Stimulated activated CD8-positive, alpha-beta memory T cell treated with anti-CD3 and anti-CD28 coated beads, Interleukin-12 subunit alpha, Interleukin-12 subunit beta, amount 100 ng/mL, for 1 hour (primary cell): ENCODE data around the gene TMUB1.
A peak's percentile ranks its signal among the peaks of the same experiment; 100 is the strongest.

Experiments
- DNase-seq: peaks from one replicate; pipeline ENCODE4 v3.0.0-alpha.2; 2020; ENCODE audit warnings: low read depth

The TMUB1 gene

DNA sequence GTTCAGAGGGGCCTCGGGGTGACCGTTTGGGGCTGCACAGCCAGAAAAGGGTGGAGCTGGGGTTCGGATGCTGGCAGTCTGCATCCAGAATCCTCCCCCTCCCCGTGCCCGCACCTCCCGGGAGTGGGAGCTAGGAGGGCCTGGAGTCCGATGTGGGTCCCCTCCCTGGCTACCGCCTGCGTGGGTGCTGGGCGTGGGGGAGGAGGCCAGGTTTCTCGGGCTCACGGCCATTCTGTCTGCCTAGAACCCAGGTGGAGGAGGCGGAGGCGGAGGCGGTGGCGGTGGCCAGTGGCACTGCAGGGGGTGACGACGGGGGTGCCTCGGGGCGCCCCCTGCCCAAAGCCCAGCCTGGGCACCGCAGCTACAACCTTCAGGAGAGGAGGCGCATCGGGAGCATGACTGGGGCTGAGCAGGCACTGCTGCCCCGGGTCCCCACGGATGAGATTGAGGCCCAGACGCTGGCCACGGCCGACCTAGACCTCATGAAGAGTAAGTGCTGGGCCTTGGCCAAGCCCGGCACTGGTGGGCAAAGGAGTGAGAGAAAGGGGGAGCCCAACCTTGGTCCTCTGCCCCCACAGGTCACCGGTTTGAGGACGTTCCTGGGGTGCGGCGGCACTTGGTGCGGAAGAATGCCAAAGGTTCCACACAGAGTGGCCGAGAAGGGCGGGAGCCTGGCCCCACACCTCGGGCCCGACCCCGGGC is 16.9 kb downstream of the TMUB1 start:
- no peak for DNase-seq

DNA sequence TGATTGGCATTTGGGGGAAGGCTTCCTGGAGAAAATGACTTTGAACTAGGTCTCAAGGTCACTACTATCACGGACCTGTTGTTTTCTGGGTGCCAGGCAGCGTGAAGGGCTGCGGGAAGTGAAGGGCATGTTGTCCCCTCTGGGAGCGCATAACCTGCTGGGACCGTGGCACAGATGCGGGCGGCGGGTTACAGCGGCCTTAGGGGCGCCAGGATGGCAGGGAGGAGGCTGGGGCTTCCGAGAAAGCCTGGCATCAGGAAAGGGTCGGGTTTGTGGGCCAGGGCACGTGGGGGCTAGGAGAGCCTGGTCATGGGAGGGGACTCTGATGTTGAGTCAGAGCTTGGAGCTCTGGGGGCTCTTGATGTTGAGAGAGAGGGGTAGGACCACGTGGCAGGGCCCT is 17.8 kb downstream of the TMUB1 start:
- DNase-seq: no peak

DNA sequence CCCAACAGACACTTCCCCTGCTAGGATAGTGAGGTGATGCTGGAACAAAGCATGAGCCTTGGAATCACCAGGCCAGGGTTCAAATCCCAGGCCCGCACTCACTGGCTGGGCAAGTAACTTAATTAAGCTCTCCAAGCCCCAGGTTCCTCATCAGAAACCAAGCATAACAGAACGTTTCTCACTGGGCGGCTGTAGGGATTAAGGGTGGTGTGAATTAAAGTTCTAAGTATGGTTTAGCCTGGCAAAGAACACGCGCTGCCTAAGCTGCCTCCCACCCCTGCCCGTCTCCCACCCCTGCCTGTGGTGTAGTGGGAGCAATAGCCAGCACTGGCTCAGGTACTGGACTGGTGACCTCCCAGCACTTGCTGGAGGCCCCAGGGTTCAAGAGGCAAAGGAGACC is 18.3 kb downstream of the TMUB1 start:
- DNase-seq: no peak

DNA sequence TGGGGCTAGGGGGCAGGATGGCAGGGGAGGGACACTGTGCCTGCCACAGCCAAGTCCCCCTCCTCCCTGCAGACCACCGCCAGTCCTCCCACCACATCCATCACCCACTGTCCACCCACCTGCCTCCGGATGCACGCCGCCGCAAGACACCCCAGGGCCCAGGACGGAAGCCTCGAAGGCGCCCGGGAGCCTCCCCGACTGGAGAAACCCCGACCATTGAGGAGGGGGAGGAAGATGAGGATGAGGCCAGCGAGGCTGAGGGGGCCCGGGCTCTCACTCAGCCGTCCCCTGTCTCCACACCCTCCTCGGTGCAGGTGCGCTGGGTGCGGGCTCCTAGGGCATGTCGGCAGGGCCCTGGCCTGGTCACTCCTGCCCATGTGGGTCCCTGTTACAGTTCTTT is 18.8 kb downstream of the TMUB1 start:
- DNase-seq: no peak

DNA sequence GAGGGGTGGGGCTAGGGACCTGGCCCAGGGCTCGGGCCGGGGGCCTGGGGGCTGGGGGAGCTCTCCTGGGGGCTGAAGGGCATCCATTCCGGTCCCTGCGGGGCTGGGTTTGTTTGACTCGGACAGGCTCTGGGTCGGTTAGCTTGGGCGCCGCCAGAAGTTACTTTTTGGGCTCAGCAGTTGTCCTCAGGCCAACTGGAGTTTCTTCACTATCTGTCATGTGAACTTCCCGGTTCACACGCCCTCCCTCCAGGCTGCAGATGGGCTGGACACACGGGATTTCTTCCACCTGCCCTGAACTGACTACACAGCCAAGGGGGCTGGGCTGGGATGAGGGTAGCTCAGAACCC is 20.1 kb downstream of the TMUB1 start:
- DNase-seq: no peak

DNA sequence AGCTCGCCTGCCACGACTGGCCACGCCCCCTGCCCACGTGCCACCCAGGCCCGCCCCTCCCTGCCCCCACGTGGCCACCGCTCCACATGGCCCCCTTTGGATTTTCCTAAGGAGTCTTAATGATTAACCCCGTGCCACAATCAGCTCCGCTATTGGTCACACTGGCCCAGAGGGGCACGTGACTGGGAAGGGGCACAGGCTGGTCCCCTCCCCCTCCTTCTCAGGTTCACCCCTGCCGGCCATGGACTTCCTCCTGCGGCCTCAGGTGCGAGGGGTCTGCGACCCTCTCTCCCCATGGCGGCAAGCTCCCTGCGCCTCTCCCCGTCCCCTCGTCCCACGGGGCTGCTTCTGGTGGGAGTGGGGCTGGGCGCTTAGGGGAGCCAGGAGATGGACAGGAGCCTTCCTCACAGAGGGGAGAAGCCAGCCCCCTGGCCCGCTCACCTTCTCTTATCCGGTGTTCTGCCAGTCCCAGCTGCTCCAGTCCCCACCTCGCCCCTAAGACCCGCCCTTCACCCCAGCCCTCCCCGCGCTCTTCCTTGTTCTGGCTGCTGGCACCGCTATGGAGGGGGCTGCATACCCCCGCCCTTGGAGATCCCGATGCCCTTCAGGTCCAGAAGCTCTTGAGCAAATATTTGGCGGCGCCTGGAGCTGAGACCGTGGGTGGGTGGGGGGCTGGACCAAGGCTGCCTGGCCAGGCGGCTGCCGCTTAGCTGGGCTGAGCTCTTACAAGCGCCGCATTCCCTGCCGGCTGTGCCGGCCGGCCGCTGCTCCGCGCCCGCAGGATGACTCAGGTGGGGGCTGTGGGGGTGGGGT is 20.7 kb downstream of the TMUB1 start:
- DNase-seq: no peak

DNA sequence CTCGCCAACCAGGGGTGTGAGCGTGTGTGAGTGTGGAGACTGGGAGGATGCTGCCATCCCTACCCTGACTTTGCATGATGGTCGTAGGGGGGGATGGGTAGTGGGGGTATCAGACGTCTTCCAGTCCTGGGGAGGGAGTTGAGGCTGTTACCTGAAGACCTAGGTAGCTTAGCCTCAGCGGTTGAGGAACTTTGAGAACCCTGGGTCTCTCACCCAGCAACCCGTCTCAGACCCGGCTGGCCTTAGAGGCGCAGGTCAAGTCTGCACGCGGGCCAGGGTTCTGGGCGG is 21.2 kb downstream of the TMUB1 start:
- DNase-seq: no peak

DNA sequence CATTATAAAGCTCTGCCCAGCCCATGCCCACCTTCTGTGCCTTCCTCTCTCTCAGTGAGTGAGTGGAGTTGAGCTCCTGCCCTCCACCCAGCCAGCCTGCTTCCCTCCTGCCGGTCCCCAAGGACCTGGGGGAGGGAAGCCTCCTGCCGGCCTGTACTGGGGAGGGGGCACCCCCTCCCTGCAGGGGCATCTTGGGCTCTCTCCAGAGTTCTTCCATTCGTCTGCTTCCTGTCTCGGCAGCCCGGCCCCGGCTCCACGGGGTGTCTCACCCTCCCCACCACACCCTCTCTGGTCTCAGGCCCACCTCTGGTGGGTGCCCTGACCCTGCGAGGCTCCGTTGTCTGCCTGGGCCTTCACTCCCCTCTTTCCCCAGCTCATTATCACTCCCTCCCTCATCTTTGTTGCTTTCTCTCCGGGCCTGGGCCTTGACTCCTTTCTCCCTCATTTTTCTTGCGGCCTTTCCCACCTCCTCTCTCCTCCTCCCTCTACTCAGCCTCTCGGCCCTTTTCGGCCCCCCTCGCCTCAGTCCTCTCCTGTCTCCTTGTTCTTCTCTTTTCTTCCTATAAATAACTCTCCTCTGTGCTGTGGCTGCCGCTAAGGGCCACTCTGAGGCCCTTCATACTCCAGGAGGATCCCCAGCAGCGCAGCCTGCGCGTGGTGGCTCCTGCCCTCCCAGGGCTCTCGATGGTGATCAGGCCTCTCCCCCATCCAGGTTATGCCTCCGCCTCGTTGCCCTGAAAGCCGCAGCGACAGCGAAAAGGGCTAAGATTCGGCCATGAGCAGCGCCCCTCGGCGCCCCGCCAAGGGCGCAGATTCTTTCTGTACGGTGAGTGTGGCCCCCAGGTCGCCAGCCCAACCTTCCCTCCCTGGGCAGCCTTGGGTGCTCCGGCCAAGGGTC is 21.8 kb downstream of the TMUB1 start:
- DNase-seq: no peak

DNA sequence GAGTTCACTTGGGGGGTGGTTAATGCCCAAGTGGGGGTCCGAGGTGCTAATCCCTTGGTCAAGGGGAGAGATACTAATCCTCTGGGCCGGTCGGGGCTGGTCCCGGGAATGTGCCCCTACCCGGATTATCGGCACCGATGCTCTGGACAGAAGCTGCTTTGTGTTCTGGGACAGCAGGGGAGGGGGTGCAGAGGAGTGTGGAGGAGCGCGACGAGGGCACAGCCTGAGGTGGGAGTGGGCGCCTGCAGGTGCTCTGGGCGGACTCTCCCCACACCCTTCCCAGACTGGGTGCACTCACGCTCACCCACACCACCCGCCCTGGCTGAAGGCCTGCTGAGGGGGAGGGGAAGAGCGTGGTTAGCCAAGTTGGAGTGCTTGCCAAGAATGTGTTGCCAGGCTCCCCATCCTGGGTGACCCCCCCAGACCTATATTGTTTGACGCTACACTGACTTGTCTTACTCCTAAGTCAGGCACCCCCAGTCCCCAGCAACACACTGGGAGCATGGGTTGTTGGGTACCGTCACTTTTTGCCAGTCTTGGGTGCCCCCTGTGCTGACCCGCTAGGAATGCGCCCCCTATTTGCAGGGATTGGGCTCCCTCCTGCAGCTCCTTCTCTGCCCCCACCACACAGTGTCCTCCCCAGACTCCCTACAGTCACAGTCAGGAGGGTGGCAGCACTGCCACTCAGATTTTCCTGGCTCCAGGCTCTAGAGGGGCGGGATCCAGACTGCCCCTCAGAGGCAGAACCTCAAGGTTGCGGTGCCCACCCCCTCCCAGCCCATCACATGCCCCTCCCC is 22.7 kb downstream of the TMUB1 start:
- no peak for DNase-seq

DNA sequence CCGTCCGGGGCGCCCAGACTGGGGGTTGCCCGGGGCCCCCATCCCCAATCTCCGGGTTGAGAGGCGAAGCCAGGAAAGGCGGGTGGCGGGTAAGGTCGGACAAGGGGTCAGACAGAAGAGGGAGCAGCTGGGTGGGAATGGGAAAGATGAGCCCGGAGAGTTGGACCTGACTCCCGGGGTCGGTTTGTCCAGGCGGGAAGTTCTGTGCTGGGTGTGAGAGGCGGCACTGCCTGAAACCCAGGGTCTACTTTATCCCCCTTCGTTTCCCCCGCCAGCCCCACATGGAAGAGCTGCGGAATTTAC is 23.2 kb downstream of the TMUB1 start:
- DNase-seq: no peak

DNA sequence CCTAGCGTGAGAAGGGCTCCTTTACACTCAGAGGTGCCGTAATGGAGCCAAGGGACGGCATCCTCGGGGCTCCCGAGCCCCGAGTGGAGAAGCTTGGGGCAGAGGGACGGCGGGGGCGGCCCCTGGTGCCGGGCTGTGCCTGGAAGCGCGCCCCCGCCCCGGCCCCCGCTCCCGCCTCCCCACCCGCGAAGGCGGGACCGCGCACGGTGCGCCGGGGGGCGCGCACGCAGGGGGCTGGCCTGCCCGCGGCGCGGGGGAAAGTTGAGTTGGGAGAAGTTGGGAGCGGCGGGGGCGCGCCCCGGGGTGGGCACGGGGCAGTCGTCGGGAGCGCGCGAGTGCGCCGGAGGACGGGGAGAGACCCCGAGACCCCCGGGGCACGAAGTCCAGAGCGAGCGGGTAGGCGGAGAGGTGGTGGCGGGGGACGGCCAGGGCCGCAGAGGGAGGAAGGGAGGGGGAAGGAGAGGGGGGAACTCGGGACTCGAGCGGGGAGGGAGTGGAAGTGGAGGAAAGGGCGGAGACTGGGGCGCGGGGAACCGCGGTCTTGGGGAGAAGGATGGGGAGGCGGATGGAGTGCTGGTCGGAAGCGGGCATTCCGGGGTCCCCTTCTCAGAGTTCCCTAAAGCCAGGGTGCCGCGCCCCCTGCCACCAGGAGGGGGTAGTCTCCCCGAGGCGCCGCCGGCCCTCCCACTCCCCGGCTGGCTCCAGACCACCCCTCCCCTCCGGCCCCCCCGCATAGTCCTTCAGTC is 23.8 kb downstream of the TMUB1 start, which contains the start of gene SLC4A2:
Gene SLC4A2, plus strand, starts transcription at position 223 of the 746 bp plus-strand sequence. CDS start 2,399 bp downstream, outside the sequence.
- peak; percentile 54 for DNase-seq

DNA sequence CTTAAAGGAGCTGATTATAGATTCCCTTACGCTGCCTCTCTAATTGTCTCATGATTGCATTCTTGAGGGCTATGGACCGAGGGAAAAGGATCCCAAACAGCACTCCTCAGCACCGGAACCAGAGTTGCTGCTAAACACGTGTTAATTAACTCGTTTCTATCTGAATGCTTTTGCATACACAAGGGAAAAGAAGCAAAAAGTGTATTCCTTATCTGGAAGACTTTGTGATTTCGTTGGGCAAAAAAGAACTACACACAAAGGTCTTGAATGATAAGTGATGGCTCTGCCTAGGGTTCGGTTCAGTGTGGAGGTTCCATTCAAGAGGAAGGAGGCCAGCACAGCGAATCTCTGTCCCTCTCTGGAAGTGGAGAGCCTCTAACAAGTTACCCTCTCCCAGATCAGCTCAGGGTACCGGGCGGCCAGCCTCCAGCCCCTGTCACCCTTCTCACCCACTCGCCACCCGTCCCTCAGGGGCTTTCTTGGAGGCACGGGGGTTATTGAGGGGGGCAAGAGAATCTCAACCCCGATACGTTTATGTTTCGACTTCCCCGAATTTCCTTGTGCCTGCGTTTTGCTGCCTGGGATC is 24.4 kb downstream of the TMUB1 start:
- no peak for DNase-seq

DNA sequence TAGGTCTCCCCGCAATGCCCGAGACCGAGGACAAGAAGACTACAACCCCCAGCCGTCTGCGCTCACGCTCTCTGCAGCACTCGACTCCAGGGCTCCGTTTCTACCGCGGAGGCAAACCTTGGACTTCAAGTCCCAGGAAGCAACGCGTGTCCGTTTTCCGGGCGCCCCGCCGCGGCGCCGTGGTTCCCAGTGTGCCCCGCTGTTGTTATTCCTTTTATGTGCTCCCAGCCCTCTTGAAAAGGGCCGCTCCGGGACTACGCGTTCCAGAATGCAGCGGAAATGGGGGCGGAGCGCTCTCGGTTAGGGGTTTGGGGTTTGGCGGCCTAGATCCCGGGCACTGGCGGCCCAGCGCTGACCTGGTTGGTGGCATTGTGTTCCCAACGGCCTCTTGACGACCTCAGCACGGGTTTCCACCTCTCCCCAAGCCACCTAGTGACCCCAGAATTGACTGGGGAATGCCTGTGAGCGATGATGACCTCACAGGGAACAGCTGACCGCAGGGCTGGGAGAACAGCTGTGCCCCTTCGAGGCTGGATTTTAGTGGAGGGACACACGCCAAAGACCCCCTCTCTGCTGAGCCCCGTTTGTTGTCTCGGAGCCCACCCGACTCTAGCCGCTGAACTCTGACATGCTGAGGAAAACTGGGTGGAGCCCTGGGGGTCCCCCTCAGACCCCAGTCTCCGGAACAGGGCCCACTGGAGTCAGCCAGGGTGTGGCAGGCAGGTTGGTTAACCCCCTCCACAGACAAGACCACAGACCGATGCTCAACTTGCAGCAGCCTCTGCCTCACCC is 25.1 kb downstream of the TMUB1 start:
- DNase-seq: peak; percentile 93

DNA sequence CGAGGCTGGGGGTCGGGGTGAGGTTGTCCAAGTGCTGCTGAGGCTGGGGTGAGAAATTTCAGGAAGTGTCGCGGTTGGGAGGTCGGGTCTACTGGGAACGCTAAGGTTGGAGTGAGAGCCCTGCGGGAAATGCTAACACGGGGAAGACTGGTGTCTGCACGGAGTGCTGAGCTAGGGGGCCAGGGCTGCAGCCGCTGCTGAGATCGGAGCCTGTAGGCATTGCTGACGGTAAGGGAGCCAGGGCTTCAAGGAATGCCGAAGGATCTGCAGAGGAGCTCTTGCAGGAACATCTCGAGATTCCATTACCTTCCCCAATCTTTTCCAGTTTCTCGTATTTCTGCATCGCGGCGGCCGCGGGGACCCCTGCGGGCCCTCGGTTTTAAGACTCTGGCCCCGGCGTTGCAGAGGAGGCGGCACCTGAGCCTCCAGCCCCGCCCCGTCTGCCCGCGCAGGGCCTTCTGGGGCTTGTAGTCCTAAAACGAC is 25.7 kb downstream of the TMUB1 start, which contains the start of gene CDK5:
Gene CDK5, minus strand, starts transcription at position 392 of the 483 bp plus-strand sequence. Its CDS starts 49 bp downstream, at position 343.
- no peak for DNase-seq

DNA sequence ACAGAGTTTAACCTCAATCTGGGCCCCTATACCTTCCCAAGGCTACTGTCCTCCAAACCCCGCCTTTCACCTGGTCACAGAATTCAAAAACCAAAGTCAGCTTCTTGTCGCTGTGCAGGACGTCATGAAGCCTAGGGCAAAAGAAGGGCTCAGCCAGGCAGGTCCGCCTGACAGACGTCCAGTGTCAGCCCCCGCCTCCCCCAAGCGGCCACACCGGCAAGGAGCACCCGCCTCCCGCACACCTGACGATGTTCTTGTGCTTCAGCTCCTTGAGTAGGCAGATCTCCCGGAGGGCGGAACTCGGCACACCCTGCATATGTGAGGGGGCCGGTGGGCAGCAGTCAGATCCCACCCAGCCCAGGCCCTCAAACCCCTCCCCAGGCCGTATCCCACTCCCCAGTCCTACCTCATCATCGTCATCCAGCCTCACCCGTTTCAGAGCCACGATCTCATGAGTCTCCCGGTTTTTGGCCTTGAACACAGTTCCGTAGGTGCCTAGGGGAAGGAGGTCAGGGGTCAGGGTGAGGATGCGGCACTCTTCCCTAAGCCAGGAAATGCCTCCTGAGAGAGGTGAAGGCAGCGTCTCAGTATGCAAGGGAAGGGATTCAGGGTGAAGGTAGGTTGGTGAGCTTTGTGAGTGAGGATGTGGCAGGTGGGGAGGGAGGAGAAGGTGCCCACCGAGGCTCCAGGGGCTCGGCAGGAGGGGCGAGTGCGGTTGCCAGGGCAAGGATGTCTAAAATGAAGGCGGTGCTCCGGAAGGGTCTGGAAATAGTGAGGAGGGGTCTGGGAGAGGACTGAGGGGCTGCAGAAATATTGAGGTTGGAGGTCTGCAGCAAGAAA is 26.4 kb downstream of the TMUB1 start:
- DNase-seq: no peak

DNA sequence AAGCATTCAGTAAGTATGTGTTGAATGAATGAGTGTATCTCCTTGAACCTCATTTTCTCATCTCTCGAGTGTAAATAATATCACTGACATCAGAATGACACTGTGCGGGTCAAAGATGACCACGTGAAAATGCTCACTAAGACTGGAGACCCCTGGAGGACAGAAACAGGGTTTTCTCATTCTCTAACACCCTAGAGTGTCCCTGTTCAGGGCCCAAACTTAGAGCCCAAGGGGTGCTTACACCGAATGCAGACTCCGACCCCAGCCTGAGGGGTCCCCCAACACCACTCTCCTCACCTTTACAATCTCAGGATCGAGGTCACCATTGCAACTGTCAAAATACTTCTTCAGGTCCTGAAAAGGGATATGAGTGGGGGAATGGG is 27.0 kb downstream of the TMUB1 start:
- DNase-seq: no peak

DNA sequence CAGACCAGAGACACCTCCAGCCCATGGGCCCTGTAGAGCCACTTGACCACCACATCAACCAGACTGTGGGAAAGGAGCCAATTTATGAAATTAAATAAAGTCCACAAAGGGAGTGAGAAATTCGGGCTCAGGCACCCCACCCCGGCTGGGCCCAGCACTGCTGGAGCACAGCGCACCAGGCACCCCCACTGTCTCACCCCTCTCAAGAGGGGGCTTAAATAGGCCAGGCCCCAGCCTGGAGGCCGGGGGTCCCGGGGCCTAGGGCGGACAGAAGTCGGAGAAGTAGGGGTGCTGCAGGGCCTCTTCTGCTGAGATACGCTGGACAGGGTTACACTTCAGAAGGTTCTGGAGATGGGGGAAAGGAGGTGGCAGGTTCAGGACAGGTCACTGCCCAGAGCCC is 29.5 kb downstream of the TMUB1 start:
- no peak for DNase-seq

DNA sequence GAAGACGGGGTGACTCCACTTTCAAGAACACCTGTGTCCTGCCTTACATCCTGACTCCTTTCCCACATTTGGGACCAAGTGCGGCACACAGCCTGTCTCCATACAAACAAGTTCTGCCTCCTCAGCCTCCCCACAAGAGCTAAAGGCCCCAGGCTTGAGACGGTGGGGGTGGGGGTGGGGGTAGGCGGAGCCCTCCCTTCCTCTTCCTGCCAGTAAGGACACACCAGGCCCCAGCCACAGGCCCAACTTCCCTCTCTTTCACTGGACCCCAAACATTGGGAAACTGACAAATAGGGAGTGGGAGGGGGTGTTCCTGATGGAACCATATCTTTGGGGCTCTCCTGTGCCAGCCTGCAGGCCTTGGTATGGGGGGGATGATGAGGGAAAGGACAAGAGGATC is 30.2 kb downstream of the TMUB1 start:
- no peak for DNase-seq

DNA sequence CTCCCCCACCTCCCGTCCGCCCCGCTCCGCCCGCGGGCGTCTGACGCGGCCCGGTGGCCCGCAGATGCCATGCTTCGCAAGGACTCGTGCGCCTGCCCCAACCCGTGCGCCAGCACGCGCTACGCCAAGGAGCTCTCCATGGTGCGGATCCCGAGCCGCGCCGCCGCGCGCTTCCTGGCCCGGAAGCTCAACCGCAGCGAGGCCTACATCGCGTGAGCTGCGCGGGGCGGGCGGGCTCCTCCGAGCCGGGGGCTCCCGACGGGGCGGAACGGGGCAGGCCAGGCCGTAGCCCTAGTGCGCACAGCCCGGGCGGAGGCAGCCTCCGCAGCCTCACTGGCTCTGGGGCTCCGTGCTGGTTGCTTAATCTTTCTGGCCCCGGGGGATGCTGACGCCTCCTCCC is 32.2 kb downstream of the TMUB1 start:
- DNase-seq: no peak
